Endodermal cell (in vitro differentiated cells): Measurements from ENCODE around the gene COL13A1. TPM values are rescaled to one million over a fixed set of nuclear protein-coding genes. Genes with fewer than 3 reads are reported as not detected.
A peak's percentile ranks its signal among the peaks of the same experiment; 100 is the strongest.

Source experiments
- DNase-seq: peaks from one replicate; pipeline ENCODE4 v3.0.0-alpha.2; 2017
- H3K27ac ChIP-seq: 2 replicates; pipeline ENCODE4 v1.5.1; 2013; ENCODE audit warnings: mild to moderate bottlenecking, low read depth, low read length, moderate library complexity
- H3K27me3 ChIP-seq: 2 replicates; pipeline ENCODE4 v1.6.1; 2013; ENCODE audit warnings: mild to moderate bottlenecking, low read length, moderate library complexity; ENCODE audit not compliant: insufficient read depth, control insufficient read depth, poor library complexity, severe bottlenecking
- H3K36me3 ChIP-seq: 2 replicates; pipeline ENCODE4 v1.7.0; 2013; ENCODE audit warnings: mild to moderate bottlenecking, low read length, moderate library complexity; ENCODE audit not compliant: control insufficient read depth, insufficient read depth
- H3K4me1 ChIP-seq: one replicate; pipeline ENCODE4 v1.7.0; 2013; ENCODE audit warnings: low read length; ENCODE audit not compliant: control insufficient read depth, insufficient read depth
- H3K4me3 ChIP-seq: 2 replicates; pipeline ENCODE4 v1.5.1; 2013; ENCODE audit warnings: mild to moderate bottlenecking, low read length, moderate library complexity
- H3K9ac ChIP-seq: 2 replicates; pipeline ENCODE4 v1.6.1; 2013; ENCODE audit warnings: mild to moderate bottlenecking, low read length, moderate library complexity; ENCODE audit not compliant: poor library complexity, severe bottlenecking; ENCODE audit errors: extremely low read depth
- H3K9me3 ChIP-seq: 2 replicates; pipeline ENCODE4 v1.6.1; 2013; ENCODE audit warnings: mild to moderate bottlenecking, low read length, moderate library complexity; ENCODE audit not compliant: control insufficient read depth
- H3K27ac Mint-ChIP-seq: 2 replicates; pipeline ENCODE4 v1.8.0; 2020; ENCODE audit warnings: mixed read lengths
- H3K27me3 Mint-ChIP-seq: 2 replicates; pipeline ENCODE4 v1.8.0; 2021; ENCODE audit warnings: mild to moderate bottlenecking, mixed read lengths; ENCODE audit not compliant: insufficient read depth
- H3K36me3 Mint-ChIP-seq: 2 replicates; pipeline ENCODE4 v1.8.0; 2020; ENCODE audit warnings: low read depth, mixed read lengths
- H3K4me1 Mint-ChIP-seq: 2 replicates; pipeline ENCODE4 v1.8.0; 2020; ENCODE audit warnings: mixed read lengths
- H3K4me3 Mint-ChIP-seq: 2 replicates; pipeline ENCODE4 v1.8.0; 2020; ENCODE audit warnings: mild to moderate bottlenecking, moderate library complexity, mixed read lengths
- H3K9me3 Mint-ChIP-seq: 2 replicates; pipeline ENCODE4 v1.8.0; 2020; ENCODE audit warnings: mild to moderate bottlenecking, mixed read lengths
- WGBS, 2 experiments: methylation state at CpG; one replicate each; pipeline versions ENCODE4 v1.1.5 to v1.1.7; 2013; ENCODE audit warnings: missing lambda C conversion rate in 2 of 2, mixed read lengths in 1 of 2; ENCODE audit not compliant: insufficient coverage in 1 of 2, insufficient read length in 1 of 2; 5-methylcytosine and 5-hydroxymethylcytosine counted together
- total RNA-seq, 2 donors: library from RNA; stranded (reverse); fragmentation: NEBNext Ultra II Directional in 1 of 2; extraction: Animal tissue kit (Norgen Biotek cat#: 25700) in 1 of 2; gene quantifications; 2 replicates in 1 of 2; 3 replicates in 1 of 2; pipeline ENCODE4 v1.2.1, GENCODE V29; 2021
- TF ChIP-seq, protein P1 (sequence below): fragments of 200-600 bp; sonication (generic); conservative IDR thresholded peaks from 2 replicates; pipeline ENCODE4 v1.5.0; 2021; ENCODE audit warnings: antibody characterized with exemption, mild to moderate bottlenecking

Gene COL13A1
- total RNA-seq, 2 donors from 2014 or later: 15.9 to 20.7 TPM

DNA sequence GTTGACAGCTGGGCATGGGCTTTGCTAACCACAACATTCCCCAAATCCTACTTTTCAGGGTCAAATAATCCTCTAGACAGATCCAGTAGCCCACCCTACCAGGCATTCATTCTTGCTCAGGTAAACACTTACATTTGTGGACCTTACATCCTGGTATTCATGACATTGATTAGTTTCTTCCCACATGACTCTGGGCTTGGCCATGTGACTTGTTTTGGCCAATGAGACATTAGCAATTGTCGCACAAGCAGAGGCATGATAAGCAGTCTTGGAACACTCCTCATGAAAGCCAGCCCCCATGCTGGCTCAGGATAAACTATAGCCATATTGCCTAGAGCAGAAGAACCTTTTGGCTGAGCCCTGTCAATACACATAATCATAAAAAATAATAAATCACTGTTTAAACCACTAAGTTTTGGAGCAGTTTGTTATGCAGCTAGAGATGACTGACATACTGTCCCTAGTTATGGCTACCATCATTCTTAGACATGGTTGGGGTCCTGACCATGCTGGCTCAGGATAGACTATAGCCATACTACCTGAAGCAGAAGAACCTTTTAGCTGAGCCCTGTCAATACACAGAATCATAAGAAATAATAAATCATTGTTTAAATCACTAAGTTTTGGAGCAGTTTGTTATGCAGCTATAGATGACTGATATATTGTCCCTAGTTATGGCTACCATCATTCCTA lies 6.3 kb upstream of the COL13A1 start:
- Histone ChIP-seq H3K36me3 (no peaks in the 10 kb centered on the region), H3K9ac (no peak overlapping the region), H3K27ac (no peak overlapping the region), H3K9me3 (peaks cover 16% of the 10 kb centered on the region), H3K4me1 (peaks cover 4% of the 10 kb centered on the region), H3K27me3 (no peaks in the 10 kb centered on the region), H3K4me3 (no peak overlapping the region)
- Mint-ChIP-seq H3K27me3 (peaks cover 35% of the 10 kb centered on the region), H3K9me3 (peaks cover 9% of the 10 kb centered on the region), H3K27ac (no peak overlapping the region), H3K36me3 (no peaks in the 10 kb centered on the region), H3K4me1 (peaks cover 9% of the 10 kb centered on the region), H3K4me3 (no peak overlapping the region)
- 33 to 51% methylated on average over 1 of the region's 1 CpG for WGBS, 2 experiments
- TF ChIP-seq, protein P1, sequence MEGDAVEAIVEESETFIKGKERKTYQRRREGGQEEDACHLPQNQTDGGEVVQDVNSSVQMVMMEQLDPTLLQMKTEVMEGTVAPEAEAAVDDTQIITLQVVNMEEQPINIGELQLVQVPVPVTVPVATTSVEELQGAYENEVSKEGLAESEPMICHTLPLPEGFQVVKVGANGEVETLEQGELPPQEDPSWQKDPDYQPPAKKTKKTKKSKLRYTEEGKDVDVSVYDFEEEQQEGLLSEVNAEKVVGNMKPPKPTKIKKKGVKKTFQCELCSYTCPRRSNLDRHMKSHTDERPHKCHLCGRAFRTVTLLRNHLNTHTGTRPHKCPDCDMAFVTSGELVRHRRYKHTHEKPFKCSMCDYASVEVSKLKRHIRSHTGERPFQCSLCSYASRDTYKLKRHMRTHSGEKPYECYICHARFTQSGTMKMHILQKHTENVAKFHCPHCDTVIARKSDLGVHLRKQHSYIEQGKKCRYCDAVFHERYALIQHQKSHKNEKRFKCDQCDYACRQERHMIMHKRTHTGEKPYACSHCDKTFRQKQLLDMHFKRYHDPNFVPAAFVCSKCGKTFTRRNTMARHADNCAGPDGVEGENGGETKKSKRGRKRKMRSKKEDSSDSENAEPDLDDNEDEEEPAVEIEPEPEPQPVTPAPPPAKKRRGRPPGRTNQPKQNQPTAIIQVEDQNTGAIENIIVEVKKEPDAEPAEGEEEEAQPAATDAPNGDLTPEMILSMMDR: no peak
- no peak for DNase-seq

DNA sequence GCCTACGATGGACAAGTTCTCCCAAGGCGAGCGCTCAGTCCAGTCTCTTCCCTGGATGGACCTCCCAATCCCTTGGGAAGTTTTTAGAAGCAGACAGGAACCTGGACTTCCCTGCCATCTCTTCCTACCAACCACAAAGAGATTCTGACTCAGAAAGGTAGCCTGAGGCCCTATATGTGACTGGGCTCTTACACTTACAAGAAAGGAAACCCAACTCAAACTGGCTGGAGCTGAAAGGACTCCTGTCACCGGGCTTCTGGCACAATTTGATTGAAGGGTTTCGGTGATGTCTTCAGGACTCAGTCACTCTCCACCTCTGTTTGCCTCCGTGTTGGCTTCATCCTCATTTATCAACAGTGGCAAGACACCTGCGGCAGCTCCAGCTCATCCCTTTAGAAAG lies 3.7 kb upstream of the COL13A1 start:
- Histone ChIP-seq H3K4me1 (peaks cover 4% of the 10 kb centered on the region), H3K9ac (no peak overlapping the region), H3K4me3 (no peak overlapping the region), H3K27me3 (peaks cover under 1% of the 10 kb centered on the region), H3K27ac (no peak overlapping the region), H3K36me3 (no peaks in the 10 kb centered on the region), H3K9me3 (peaks cover 16% of the 10 kb centered on the region)
- TF ChIP-seq, protein P1: no peak
- DNase-seq: no peak
- peaks cover 18% of the 10 kb centered on the region for H3K4me1 Mint-ChIP-seq
- peaks cover 33% of the 10 kb centered on the region for H3K27me3 Mint-ChIP-seq
- no peak overlapping the region for H3K27ac Mint-ChIP-seq
- H3K9me3 Mint-ChIP-seq: peaks cover 9% of the 10 kb centered on the region
- H3K36me3 Mint-ChIP-seq: no peaks in the 10 kb centered on the region
- WGBS, 2 experiments: 81 to 91% methylated on average over 5 to 7 of the region's 7 CpGs
- H3K4me3 Mint-ChIP-seq: no peak overlapping the region

DNA sequence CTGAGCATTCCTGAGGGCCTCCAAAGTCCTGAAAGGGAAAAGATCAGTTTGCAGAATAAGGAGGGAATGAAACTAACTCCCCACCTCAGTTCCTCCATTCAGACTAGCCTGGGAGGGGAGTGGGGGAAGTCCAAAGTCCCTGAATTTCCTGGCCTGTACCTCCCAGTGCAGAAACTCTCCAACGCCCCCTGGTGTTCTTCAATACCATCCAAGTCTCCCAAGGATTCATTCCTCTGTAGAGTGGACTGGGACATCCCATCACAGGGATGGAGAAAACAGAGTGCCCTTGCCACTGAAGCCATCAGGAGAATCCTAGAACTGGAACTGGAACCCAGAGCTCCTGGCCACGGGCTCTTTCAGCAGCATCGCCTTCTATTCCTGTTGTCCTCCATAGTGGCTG lies 1.6 kb upstream of the COL13A1 start:
- peaks cover 12% of the 10 kb centered on the region for H3K27me3 ChIP-seq
- Mint-ChIP-seq H3K27me3 (peaks cover 40% of the 10 kb centered on the region), H3K4me3 (peak overlapping the region; percentile 74), H3K36me3 (no peaks in the 10 kb centered on the region), H3K27ac (no peak overlapping the region), H3K9me3 (peaks cover 9% of the 10 kb centered on the region), H3K4me1 (peaks cover 30% of the 10 kb centered on the region)
- no peak overlapping the region for H3K9ac ChIP-seq
- no peak overlapping the region for H3K27ac ChIP-seq
- H3K4me1 ChIP-seq: peaks cover 4% of the 10 kb centered on the region
- H3K9me3 ChIP-seq: peaks cover 9% of the 10 kb centered on the region
- TF ChIP-seq, protein P1: peak; percentile 89
- 36 to 43% methylated on average over 3 of the region's 3 CpGs for WGBS, 2 experiments
- H3K36me3 ChIP-seq: no peaks in the 10 kb centered on the region
- DNase-seq: peak; percentile 89
- peak overlapping the region; percentile 89 for H3K4me3 ChIP-seq
